Measurements from ENCODE around the gene NMT2. TPM values are rescaled to one million over a fixed set of nuclear protein-coding genes. Genes with fewer than 3 reads are reported as not detected.

The NMT2 gene
- total and polyA plus RNA-seq, 10 of the 15 experiments (the other 5 are each of a cell fraction or from before 2014, with no cell fraction given) = 4.9 to 12.0 (median 9.2) TPM

DNA sequence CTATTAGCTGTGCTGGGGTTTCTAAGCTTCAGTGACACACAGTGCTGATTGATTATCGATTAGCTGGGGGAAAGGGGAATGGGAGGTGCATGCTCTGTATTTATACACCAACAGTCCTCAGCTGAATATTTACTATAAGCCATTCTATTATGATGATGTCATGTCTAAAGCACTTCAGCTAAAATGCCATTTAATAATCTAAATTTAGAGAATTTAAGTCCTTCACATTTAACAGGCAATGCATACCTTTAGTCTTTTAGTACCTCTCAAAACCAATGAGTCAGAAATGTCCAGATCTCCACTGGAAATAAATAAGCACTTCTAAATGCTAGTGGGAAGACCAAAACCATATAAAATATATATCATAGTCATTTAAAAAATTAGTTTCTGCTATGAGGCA, 46.8 kb downstream of the NMT2 start:
- no peak for DNase-seq (ENCODE audit: low read depth, low spot score)
- no peak overlapping the region for H3K4me2 ChIP-seq (ENCODE audit: control insufficient read depth, insufficient read depth)
- H4K20me1 ChIP-seq (ENCODE audit: control insufficient read depth, insufficient read depth) = no peaks in the 10 kb centered on the region
- POLR2A ChIA-PET = interaction anchor here (0.7 to 1.9 kb wide), 3 partner anchors 20 to 47 kb away, joined by 3 to 13 read pairs (median 4); partner anchors contain the start of gene NMT2
- SMC1A ChIA-PET (ENCODE audit: uncharacterized antibody, unreplicated experiment) = interaction anchor here (0.7 to 9.1 kb wide), 8 partner anchors 8 to 169 kb away, joined by 3 to 127 read pairs (median 8); partner anchors contain the start of genes NMT2 and RPP38
- RAD21 ChIA-PET (ENCODE audit: unreplicated experiment) = interaction anchor here (2.1 to 4.0 kb wide), 3 partner anchors 15 to 46 kb away, joined by 6 to 48 read pairs (median 39); partner anchors contain the start of gene NMT2
- no peaks in the 10 kb centered on the region for H3K27me3 ChIP-seq (replicated peaks in 1 of 2; ENCODE audit: control insufficient read depth in 2 of 2, insufficient read depth in 2 of 2, low read length in 1 of 2)
- TF ChIP-seq NFYB (IDR thresholded peaks at IDR 0.05; ENCODE audit: insufficient read depth, low read depth, low read length) = no peak
- peak; percentile 67 for TF ChIP-seq ATF7 (IDR thresholded peaks at IDR 0.05; ENCODE audit: low read depth)
- TF ChIP-seq, protein P1, sequence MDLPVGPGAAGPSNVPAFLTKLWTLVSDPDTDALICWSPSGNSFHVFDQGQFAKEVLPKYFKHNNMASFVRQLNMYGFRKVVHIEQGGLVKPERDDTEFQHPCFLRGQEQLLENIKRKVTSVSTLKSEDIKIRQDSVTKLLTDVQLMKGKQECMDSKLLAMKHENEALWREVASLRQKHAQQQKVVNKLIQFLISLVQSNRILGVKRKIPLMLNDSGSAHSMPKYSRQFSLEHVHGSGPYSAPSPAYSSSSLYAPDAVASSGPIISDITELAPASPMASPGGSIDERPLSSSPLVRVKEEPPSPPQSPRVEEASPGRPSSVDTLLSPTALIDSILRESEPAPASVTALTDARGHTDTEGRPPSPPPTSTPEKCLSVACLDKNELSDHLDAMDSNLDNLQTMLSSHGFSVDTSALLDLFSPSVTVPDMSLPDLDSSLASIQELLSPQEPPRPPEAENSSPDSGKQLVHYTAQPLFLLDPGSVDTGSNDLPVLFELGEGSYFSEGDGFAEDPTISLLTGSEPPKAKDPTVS (IDR thresholded peaks at IDR 0.05; ENCODE audit: low read depth, low read length) = no peak
- TF ChIP-seq MYC (IDR thresholded peaks at IDR 0.05; ENCODE audit: insufficient read depth, insufficient read length, insufficient replicate concordance, low read length, severe bottlenecking) = no peak
- no peak for TF ChIP-seq ETV6 (conservative IDR thresholded peaks at IDR 0.05 in 1 of 2, IDR thresholded peaks at IDR 0.05 in 1 of 2; ENCODE audit: borderline replicate concordance in 1 of 2, low read depth in 1 of 2)
- no peak overlapping the region for H3K4me3 ChIP-seq
- intact Hi-C loops (cut with micrococcal nuclease; ENCODE audit: unreplicated experiment) (no loop called here), in situ Hi-C loops (cut with MboI) (no loop called here)
- no peak overlapping the region for H3K9ac ChIP-seq (ENCODE audit: control insufficient read depth, insufficient read depth, low read length)
- H3K79me2 ChIP-seq (ENCODE audit: control insufficient read depth, insufficient read depth, low read length) = no peaks in the 10 kb centered on the region
- peaks cover 2% of the 10 kb centered on the region; the same call in 1 of the 3 replicates for H3K9me3 ChIP-seq (replicated peaks; ENCODE audit: control insufficient read depth, insufficient read depth, low read length)
- TSS peak; percentile 31 for BruUV-seq (replicated peaks)
- 100% methylated on average over 1 of the region's 1 CpG for WGBS (ENCODE audit: insufficient coverage, insufficient replicate concordance, low lambda C conversion rate, missing lambda C conversion rate)
- peaks cover 17% of the 10 kb centered on the region for H3K4me1 ChIP-seq (ENCODE audit: control insufficient read depth, insufficient read depth, low read length)
- CTCF ChIA-PET = interaction anchor here (1.0 to 4.8 kb wide), 6 partner anchors 12 to 59 kb away, joined by 3 to 40 read pairs (median 14); partner anchors contain the start of gene NMT2
- no peak overlapping the region for H2AFZ ChIP-seq (ENCODE audit: control insufficient read depth, low read depth, low read length)
- ATAC-seq = no peak
- peaks cover 0 to 2% of the 10 kb centered on the region in 2 experiments; a peak in 3 of 4 replicates for H3K36me3 ChIP-seq (ENCODE audit: control insufficient read depth in 2 of 2, insufficient read depth in 2 of 2, low read length in 1 of 2)
- FAIRE-seq = no peak
- peak overlapping the region; percentile 85; the same call in 1 of the 2 replicates for H3K27ac ChIP-seq (ENCODE audit: control insufficient read depth, insufficient read depth)

Data from GM12878 (cell line).